Activated T-helper 2 cell treated with anti-CD3 and anti-CD28 coated beads, Interferon-gamma antibody, Interleukin-2, Interleukin-4, amounts not matched to agents 10 μg/mL and 5 μg/mL and 100 μg/mL, durations not matched to agents 14 hours and 24 hours and 36 hours (primary cell): Measurements from ENCODE around the gene MPZ. TPM values are rescaled to one million over a fixed set of nuclear protein-coding genes. Genes with fewer than 3 reads are reported as not detected.

Experiments used
- DNase-seq: peaks from one replicate; pipeline ENCODE4 v3.0.0; 2021; ENCODE audit warnings: low spot score
- H3K27ac Mint-ChIP-seq: one replicate; pipeline ENCODE4 v1.8.0; 2021; ENCODE audit warnings: mixed read lengths
- H3K27me3 Mint-ChIP-seq: one replicate; pipeline ENCODE4 v1.8.0; 2021; ENCODE audit warnings: low read depth, mixed read lengths
- H3K36me3 Mint-ChIP-seq: one replicate; pipeline ENCODE4 v1.8.0; 2021; ENCODE audit warnings: low read depth, mixed read lengths
- H3K4me1 Mint-ChIP-seq: one replicate; pipeline ENCODE4 v1.8.0; 2021; ENCODE audit warnings: low read depth, mixed read lengths
- H3K4me3 Mint-ChIP-seq: one replicate; pipeline ENCODE4 v1.8.0; 2021; ENCODE audit warnings: low read depth, mild to moderate bottlenecking, moderate library complexity, mixed read lengths
- H3K9me3 Mint-ChIP-seq: one replicate; pipeline ENCODE4 v1.8.0; 2021; ENCODE audit warnings: mixed read lengths
- intact Hi-C: fragments of 100-400 bp; cut with micrococcal nuclease; formaldehyde crosslinking; loops from one replicate; pipeline ENCODE4 v1.15.1; 2023
- total RNA-seq: library from RNA; stranded (reverse); gene quantifications from 2 replicates; pipeline ENCODE4 v1.2.3, GENCODE V29; 2022

The MPZ gene
- total RNA-seq, 1 donor from 2014 or later, result 4.0 TPM

DNA sequence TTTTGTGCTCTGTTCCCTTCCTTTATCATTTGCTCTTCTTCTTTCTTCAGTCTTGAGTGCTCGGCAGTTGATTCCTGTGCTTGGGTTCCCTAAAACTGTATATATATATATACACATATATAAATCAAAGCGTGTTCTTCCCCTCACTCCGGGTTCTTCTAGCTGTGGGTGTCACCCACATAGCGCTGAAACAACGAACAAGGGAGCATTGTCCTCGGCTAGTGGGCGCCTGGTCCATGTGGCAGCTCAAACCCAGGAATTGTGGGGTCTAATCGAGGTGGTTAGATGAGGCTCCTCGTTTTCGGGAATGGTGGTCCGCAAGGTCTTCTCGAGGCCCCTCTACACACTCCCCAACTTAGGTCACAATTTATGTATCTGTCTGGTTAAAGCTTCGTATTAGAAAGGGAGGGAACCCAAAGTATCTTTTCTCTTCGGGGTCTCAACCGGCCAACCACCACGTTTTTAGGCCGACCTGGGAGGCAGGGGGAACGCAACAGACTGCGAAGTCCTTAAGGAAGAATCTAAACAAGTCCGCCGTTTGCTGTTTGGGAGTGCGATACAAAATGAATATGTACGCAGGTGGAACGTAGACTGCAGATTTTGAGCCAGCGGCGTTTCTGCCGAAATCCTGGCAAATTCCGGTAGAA lies 3.9 kb upstream of the MPZ start:
- H3K4me3 Mint-ChIP-seq, result peak overlapping the region; percentile 98
- peak overlapping the region; percentile 93 for H3K27ac Mint-ChIP-seq
- no peaks in the 10 kb centered on the region for H3K9me3 Mint-ChIP-seq
- peaks cover 3% of the 10 kb centered on the region for H3K36me3 Mint-ChIP-seq
- intact Hi-C loops, result loop anchor here (1.0 to 2.0 kb wide), 2 partner anchors 7 to 87 kb away; partner anchors contain the start of gene TOMM40L
- peaks cover 25% of the 10 kb centered on the region for H3K4me1 Mint-ChIP-seq
- DNase-seq, result no peak
- H3K27me3 Mint-ChIP-seq, result peaks cover 2% of the 10 kb centered on the region

DNA sequence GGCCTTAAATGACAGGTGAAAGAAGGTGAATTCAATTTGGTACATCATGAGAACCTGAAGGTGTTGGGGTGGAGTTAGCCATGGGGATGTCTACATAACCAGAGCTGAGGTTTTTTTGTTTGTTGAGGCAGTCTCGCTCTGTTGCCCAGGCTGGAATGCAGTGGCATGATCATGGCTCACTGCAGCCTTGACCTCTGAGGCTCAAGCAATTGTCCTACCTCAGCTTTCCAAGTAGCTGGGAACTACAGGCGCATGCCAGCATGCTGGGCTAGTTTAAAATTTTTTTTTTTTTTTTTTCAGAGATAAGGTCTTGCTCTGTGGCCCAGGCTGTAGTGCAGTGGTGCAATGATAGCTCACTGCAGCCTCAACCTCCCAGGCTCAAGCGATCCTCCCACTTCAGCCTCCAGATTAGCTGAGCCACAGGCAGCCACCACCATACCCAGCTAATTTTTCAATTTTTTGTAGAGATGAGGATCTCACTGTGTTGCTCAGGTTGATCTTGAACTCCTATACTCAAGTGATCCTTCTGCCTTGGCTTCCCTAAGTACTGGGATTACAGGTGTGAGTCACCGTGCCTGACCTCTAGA lies 1.9 kb upstream of the MPZ start:
- intact Hi-C loops, result no loop called here
- Mint-ChIP-seq H3K4me1 (peaks cover 30% of the 10 kb centered on the region), H3K36me3 (no peaks in the 10 kb centered on the region), H3K9me3 (no peaks in the 10 kb centered on the region), H3K4me3 (no peak overlapping the region), H3K27ac (no peak overlapping the region), H3K27me3 (peaks cover 2% of the 10 kb centered on the region)
- no peak for DNase-seq

DNA sequence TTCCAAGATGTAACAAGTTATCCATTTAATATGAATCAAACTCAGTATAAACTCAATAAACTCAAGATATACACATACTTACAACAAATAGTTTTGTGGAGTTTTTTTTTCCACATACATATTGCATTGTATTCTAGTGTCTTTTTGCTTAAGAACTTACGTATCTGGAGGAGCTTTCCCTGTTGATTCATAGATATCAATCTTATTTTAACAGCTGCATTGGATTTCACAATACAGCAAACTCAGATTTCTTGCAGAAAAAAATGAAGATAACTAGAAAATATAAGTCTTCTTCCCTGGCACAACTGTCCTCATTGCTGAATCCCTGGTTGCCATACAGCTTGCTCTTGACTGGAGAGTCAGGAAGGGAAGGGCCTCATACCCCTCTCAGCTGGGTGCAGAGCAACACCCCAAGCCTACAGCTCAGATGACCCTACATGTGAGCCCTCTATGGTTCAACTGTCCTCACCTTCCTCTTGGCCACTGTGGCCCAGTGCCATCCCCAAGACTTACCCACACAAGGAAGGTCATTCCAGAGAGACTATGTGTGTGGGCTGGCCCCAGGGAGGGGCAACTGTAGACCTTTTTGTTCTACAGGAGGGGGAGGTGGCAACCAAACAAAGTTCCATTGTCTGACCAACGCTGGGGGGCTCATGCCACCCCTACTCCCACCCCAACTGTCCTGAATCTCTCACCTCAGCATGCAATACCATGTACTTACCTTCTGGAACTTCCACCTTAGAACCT lies 1.7 kb downstream of the MPZ start:
- intact Hi-C loops, result loop anchor here (5.0 kb wide), 1 partner anchor 106 kb away; the partner anchor contains the start of gene NDUFS2
- H3K9me3 Mint-ChIP-seq, result no peaks in the 10 kb centered on the region
- H3K27me3 Mint-ChIP-seq, result peaks cover 2% of the 10 kb centered on the region
- H3K27ac Mint-ChIP-seq, result no peak overlapping the region
- no peak overlapping the region for H3K4me3 Mint-ChIP-seq
- H3K4me1 Mint-ChIP-seq, result peaks cover 30% of the 10 kb centered on the region
- DNase-seq, result no peak
- peaks cover 9% of the 10 kb centered on the region for H3K36me3 Mint-ChIP-seq

DNA sequence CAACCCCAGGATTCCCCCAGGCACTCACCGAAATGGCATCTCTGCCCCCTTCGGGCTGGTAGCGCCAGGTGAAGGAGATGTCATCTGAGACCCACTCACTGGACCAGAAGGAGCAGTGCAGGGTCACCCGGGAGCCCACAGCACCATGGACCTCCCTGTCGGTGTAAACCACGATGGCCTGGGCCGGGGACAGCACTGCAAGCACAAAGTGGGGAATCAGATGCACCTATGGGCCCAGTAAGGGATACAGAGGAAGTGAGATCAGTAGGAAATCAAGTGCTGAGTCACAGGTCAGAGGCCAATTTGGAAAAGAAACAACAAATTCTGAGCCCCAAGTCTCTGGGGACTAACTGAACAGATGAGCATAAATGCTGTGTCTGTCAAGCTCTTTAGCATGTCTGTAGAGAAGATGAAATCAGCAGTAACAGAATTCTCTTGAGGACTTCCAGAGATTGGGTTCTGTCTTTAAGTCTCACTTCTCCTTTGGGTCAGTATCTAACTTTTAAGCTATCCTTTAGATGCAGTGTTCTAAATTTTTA lies 2.5 kb downstream of the MPZ start:
- DNase-seq, result no peak
- peaks cover 2% of the 10 kb centered on the region for H3K27me3 Mint-ChIP-seq
- H3K27ac Mint-ChIP-seq, result no peak overlapping the region
- H3K9me3 Mint-ChIP-seq, result no peaks in the 10 kb centered on the region
- H3K36me3 Mint-ChIP-seq, result peaks cover 9% of the 10 kb centered on the region
- peaks cover 28% of the 10 kb centered on the region for H3K4me1 Mint-ChIP-seq
- intact Hi-C loops, result loop anchor here (5.0 kb wide), 1 partner anchor 105 kb away; the partner anchor contains the start of gene NDUFS2
- peak overlapping the region; percentile 41 for H3K4me3 Mint-ChIP-seq

DNA sequence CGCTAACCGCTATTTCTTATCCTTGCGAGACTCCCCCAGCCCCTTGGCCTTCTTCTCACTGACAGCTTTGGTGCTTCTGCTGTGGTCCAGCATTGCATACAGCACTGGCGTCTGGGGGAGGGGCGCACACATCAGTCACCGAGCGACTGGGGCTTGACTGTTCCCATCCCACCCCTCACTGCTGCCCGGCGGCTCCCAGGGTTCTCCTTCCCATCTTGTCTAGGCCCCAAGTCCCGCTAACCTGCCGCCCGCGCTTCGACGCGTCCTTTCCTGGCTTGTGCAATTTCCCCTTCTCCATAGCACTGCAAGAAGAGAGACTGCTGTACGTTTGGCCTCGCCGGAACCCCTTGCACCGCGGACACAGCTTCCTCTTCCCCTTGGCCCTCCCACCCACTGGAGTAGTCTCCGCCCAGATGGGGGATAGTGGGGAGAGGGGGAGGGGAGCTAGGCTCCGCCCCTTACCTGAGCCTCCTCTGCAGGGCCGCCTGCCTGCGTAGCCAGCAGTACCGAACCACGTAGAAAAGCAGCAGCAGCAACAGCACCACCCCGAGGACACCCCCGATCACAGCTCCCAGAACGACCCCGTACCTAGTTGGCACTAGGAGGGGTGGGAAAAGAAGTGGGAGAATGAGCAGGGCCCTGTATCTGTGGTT lies 3.8 kb downstream of the MPZ start:
- peak; percentile 79 for DNase-seq
- H3K4me3 Mint-ChIP-seq, result peak overlapping the region; percentile 99
- H3K9me3 Mint-ChIP-seq, result no peaks in the 10 kb centered on the region
- H3K27me3 Mint-ChIP-seq, result no peaks in the 10 kb centered on the region
- peaks cover 9% of the 10 kb centered on the region for H3K36me3 Mint-ChIP-seq
- peak overlapping the region; percentile 90 for H3K27ac Mint-ChIP-seq
- intact Hi-C loops, result loop anchor here (1.0 to 5.0 kb wide), 2 partner anchors 8 to 104 kb away; partner anchors contain the start of genes NDUFS2 and SDHC
- H3K4me1 Mint-ChIP-seq, result peaks cover 28% of the 10 kb centered on the region

DNA sequence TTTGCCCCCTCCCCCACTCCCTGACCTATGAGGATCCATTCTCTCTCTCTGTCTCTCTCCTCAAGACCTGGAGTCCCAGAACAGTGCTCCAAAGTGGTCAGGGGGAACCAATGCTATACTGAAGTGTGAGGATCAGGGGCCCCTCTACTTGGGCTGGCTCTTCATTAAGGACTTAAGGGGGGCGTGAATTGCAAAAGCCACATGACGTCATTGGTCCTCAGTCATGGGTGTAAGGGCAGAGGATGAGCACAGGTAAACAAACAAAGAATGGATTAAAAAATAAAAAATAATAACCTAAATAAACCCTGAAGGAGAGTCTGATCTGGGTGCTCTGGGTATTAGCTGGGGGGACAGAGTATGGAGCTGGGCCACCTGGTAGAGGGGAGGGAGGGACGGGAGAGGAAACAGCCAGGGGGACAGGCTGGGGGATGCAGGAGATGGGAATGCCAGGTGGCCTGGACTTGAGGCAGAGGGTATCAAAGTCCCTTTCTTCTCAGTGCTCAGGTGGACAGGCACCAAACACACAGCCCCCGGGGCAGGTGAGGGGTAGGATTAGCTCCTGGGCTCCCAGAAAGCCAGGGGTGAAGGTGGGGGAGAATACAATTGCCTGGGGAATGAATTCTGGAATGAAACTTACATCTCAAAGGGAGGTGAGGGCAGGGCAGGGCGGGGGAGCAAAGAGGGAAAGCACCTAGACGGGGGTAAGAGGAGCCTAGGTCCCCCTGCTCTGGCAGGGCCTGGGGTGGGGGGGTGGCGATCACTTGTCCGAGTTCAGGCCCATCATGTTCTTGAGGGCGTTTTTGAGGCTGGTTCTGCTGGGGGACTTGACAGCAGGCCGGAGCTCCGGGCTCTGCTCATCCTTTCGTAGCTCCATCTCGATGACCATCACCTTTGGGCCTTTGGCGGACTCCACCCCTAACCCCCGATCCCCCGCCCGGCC lies 4.6 kb downstream of the MPZ start:
- no peak for DNase-seq
- H3K27ac Mint-ChIP-seq, result peak overlapping the region; percentile 90
- H3K36me3 Mint-ChIP-seq, result peaks cover 9% of the 10 kb centered on the region
- peaks cover 28% of the 10 kb centered on the region for H3K4me1 Mint-ChIP-seq
- intact Hi-C loops, result loop anchor here (5.0 kb wide), 1 partner anchor 103 kb away; the partner anchor contains the start of gene NDUFS2
- no peaks in the 10 kb centered on the region for H3K27me3 Mint-ChIP-seq
- no peaks in the 10 kb centered on the region for H3K9me3 Mint-ChIP-seq
- H3K4me3 Mint-ChIP-seq, result peak overlapping the region; percentile 99

DNA sequence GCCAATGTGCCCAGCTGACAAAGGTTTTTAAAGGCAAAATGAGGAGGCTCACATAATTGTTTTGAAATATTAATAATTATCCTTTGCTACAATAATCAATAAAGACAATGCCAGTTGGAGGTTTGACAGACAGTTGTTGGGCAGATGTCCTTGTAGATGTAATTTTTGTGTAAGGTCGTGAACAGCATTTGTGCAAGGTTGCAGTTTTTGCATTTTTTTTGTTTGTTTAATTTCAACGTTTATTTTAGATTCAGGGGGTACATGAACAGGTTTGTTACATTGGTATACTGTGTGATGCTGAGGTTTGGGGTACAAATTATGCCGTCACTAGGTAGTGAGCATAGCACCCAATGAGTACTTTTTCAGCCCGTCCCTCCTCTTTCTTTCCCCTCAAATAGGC lies 9.3 kb downstream of the MPZ start:
- peaks cover 20% of the 10 kb centered on the region for H3K4me1 Mint-ChIP-seq
- H3K9me3 Mint-ChIP-seq, result no peaks in the 10 kb centered on the region
- DNase-seq, result no peak
- H3K4me3 Mint-ChIP-seq, result no peak overlapping the region
- peaks cover 5% of the 10 kb centered on the region for H3K36me3 Mint-ChIP-seq
- H3K27me3 Mint-ChIP-seq, result no peaks in the 10 kb centered on the region
- intact Hi-C loops, result no loop called here
- no peak overlapping the region for H3K27ac Mint-ChIP-seq

DNA sequence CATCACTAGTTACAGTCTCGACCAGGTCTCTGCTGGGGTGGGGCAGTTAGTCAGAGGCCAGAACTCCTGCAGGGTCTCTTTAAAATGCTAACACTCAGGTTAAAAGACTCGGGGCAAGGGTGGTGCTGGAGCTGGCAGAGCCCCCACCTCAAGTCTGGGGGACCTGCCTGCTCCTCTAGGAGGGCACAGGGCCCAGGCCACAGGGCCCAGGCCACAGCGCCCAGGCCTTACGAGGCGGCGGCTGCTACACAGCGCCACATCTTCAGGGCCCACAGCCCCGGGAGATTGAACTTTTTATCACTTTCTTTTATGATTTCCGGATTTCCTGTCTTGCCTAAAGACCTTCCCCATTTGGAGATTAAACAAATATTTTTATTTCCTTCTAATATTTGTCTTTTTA lies 10.4 kb downstream of the MPZ start:
- intact Hi-C loops, result no loop called here
- Mint-ChIP-seq H3K4me1 (peaks cover 11% of the 10 kb centered on the region), H3K9me3 (no peaks in the 10 kb centered on the region), H3K4me3 (no peak overlapping the region), H3K36me3 (peaks cover 5% of the 10 kb centered on the region), H3K27me3 (no peaks in the 10 kb centered on the region), H3K27ac (no peak overlapping the region)
- DNase-seq, result no peak

DNA sequence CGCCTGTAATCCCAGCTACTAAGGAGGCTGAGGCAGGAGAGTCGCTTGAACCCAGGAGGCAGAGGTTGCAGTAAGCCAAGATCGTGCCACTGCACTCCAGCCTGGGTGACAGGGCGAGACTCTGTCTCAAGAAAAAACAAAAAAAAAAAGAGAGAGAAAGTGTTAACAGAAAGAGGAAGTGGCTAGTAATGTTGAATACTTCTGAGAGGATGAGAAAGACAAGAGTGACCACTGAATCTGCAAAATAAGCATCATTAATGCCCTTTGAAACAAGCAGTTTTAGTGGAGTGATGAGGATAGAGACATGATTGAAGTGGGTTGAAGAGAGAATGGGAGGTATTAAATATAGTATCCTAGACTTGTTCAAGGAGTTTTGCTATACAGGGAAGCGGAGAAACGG lies 11.7 kb downstream of the MPZ start:
- no peaks in the 10 kb centered on the region for H3K36me3 Mint-ChIP-seq
- no peak overlapping the region for H3K4me3 Mint-ChIP-seq
- peaks cover 4% of the 10 kb centered on the region for H3K4me1 Mint-ChIP-seq
- intact Hi-C loops, result no loop called here
- no peak overlapping the region for H3K27ac Mint-ChIP-seq
- no peaks in the 10 kb centered on the region for H3K27me3 Mint-ChIP-seq
- no peak for DNase-seq
- H3K9me3 Mint-ChIP-seq, result no peaks in the 10 kb centered on the region

DNA sequence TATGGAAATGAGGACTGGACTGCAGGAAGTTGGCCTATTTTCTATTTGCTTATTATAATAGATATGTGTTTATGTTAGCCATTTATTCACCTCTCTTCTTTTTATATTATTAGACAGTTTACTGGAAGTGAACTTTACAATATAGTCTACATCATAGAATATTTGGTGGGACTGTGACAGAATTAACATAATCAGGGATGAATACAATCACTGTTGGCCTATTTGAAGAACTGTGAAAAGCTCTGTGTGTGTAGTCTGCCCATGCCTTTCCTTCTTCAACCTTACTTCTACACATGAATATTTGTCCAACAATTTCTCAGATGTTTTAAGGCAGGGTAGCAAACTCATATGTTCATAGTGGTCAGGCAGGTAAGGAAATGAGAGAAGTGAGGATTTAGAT lies 12.4 kb downstream of the MPZ start:
- no peak overlapping the region for H3K27ac Mint-ChIP-seq
- peaks cover 4% of the 10 kb centered on the region for H3K4me1 Mint-ChIP-seq
- H3K9me3 Mint-ChIP-seq, result no peaks in the 10 kb centered on the region
- intact Hi-C loops, result no loop called here
- no peaks in the 10 kb centered on the region for H3K27me3 Mint-ChIP-seq
- H3K4me3 Mint-ChIP-seq, result no peak overlapping the region
- H3K36me3 Mint-ChIP-seq, result no peaks in the 10 kb centered on the region
- no peak for DNase-seq

DNA sequence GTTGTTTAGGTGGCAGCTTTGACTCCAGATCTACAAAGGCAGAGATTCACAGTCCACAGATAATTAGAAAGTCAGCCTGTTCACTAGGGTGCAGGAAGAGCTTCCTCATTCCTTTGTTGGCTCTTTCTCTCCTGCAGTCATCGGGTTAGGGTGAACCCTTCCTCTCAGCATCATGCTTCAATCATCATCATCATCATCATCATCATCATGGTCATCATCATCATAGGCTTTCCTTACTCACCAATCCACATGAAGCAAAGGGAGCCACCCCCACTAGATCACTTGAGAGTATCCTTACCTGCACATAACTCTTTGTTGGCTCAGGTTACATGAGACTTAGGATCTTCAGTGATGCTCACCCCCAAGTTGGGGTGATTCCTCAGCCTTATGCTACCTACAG lies 19.0 kb downstream of the MPZ start:
- H3K9me3 Mint-ChIP-seq, result no peaks in the 10 kb centered on the region
- H3K36me3 Mint-ChIP-seq, result no peaks in the 10 kb centered on the region
- no peaks in the 10 kb centered on the region for H3K27me3 Mint-ChIP-seq
- no peaks in the 10 kb centered on the region for H3K4me1 Mint-ChIP-seq
- H3K4me3 Mint-ChIP-seq, result no peak overlapping the region
- no peak overlapping the region for H3K27ac Mint-ChIP-seq
- intact Hi-C loops, result loop anchor here (1.0 kb wide), 1 partner anchor 63 kb away; no protein-coding TSS in a partner anchor
- DNase-seq, result no peak
